Stimulated activated naive CD4-positive, alpha-beta T cell treated with Interleukin-2 at 50 U/mL for 16 hours (primary cell): ENCODE measurements around the gene GPR3.

Source experiments
- DNase-seq: peaks from one replicate; lab custom pipeline; 2025; lab: John Stamatoyannopoulos, UW

GPR3 gene

DNA sequence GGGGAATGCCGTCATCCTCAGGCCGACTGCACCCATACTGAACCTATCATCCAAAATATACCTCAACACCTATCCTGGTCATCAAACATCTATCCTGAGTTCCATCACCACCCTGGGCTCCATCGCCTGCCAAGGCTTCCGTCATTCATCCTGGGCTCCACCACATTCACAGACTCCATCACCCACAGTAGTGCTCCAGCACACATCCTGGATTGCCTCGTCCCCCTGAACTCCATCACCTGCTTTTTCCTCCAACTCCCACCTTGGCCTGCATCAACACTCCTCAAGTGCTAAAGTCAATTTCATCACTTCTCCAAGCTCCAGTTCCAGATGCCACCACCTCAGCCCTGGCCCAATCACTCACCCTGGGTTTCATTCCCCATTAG lies 33.5 kb upstream of the GPR3 start:
- no peak for DNase-seq

DNA sequence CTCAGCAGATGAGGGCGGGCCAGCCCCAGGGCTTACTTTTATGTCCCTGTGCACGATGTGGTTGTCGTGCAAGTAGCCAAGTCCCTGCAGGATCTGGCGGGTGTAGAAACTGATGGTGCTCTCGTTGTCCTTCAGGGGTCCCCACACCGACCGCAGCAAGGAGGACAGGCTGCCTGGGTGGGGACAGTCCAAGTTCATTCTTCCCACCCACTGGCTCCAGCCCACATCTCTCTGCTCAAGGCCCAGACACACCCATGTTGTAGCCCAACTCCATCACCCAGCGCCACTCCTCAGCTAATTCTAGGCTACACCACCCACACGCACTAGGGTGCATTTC lies 32.6 kb upstream of the GPR3 start:
- DNase-seq = peak; percentile 27

DNA sequence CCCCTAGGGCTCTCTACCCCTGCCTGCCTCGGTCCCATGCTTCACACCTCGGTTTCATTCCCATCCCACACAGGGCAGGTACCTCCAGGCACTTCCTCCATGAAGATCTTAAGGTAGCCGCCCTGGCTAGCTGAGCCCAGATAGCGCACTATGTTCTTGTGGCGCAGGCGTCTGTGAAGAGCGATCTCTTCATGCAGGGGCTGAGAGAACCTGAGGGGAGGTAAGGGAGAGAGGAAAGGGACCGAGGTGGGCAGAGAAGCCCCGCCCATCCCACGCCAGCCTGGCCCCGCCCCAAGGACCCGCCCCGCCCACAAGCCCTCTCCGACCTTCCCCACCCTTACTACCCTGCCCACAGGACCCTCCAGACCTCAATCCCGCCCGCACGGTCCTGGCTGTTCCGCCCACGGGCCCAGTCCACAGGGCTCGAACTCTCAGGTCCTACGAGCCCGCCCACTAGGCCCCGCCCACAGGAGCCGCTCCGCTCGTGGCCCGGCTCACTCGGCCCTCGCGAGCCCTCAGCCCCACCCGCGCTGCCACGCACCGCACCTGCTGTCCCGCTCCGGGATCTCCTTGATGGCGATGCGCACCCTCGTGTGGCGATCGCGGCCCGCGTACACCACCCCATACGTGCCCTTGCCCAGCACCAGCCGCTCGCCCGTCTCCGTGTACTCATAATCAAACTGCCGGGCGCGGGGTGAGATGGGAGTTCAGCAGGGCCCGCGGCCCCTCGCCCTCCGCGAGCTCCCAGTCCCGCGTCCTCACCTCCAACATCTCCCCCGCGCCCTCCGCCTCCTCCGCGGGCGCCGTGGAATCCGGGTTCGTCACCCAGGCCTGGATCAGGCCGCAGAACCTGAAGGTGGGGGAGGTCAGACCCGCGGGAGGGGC lies 32.0 kb upstream of the GPR3 start:
- peak; percentile 41 for DNase-seq

DNA sequence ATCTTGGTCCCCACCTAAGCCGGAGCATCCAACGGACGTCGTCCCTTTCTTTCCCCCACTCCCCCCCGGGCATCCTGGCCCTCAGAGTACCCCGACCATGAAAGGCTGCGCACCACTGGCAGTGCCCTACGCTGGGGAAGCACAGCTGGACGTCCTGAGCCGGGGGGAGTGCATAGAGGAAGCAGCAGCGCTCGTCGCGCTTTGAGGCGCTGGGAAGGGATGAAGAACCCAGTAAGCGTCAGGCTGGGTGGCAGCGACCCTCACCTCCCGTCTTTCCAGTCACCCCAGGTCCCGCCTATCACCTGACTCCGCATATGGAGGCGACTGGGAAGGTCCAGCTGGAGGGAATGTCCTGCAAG lies 31.4 kb upstream of the GPR3 start:
- no peak for DNase-seq

DNA sequence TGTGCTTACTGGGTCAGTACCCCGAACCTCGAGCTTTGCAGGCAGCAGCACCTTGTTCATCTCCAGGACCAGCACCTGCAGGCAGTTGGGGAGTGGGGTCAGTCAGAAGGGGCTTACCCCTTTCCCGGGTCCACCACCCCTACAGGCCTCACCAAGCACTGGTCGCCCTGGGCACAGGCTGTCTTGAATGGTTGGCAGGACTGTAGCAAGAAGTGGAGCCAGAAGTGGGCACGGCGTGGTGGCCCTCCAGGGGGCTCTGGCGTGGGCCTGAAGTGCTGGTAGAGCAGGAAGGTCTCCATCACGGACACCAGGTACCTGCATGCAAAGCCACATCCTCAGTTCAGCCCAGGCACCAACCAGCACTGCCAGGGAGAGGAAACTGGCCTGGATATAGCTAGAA lies 30.9 kb upstream of the GPR3 start:
- no peak for DNase-seq

DNA sequence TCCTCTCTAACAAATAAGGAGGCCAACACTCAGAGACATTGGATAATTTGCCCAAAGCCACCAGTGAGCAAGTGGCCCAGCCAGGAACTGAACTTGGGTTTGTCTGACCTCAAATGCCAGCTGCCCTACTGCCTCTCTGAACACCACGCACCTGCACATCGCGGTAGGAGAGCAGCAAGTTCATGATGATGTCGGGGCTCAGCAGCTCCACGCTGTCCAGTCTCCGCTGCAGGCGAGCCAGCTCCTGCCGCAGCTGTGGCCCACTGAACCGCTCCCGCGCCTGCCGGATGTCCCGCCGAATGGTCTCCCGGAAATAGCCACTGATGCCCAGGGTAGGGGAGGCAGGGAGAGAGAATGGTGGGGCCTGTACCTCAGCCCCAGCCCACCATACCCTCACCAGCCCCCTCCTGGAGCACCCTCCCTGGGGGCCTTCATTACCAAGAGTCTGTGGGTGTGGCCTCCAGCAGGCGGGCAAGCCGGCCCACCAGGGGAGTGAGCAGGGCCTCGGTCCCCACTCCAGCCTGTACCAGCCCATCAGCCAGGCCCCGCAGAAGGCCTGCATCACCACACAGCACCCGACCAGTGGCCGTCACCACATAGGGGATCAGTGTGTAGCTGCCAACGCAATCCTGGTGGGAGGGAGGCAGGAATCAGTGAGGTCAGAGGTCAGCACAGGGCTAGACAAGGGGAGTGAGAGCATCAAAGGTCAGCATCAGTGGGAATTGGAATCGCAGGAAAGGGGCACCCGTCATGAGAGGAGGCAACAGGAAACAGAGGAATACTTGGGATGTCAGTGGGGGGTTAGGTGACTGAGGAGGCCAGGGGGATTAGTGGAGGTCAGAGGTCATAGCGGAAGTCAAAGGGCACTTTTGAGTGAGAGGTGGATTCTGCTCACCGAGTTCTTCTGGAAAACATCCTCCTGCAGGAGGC lies 28.4 kb upstream of the GPR3 start:
- DNase-seq = no peak

DNA sequence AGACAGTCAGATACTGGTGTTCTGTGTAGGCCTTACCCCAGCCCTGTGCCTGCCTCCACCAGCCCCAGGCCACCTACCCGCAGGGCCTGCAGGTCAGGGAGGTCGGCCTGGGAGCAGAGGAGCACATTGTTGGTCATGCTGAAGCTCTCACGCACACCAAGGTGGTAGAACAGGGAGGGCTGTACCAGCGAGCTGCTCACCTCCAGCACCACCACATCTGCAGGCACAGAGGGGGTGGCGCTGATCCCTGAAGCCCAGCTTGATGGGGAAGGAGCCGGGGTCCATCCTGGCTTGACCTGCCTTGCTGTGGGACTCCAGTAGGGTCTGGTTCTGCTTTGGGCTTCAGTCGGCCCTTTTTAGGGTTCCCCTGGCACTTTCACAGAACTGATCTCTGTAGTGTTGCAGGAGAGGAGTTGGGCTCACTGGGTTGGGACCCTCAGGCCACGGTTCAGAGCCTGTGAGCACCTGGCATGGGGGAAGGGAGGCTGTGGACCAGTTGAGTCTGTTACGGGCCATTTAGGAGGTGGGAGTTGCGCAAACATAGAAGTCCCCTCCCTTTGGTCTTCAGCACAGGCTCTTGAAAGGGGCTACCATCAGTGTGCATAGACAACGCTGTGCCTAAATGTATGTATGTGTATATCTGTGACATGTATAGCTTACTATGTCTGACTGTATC lies 27.6 kb upstream of the GPR3 start:
- no peak for DNase-seq

DNA sequence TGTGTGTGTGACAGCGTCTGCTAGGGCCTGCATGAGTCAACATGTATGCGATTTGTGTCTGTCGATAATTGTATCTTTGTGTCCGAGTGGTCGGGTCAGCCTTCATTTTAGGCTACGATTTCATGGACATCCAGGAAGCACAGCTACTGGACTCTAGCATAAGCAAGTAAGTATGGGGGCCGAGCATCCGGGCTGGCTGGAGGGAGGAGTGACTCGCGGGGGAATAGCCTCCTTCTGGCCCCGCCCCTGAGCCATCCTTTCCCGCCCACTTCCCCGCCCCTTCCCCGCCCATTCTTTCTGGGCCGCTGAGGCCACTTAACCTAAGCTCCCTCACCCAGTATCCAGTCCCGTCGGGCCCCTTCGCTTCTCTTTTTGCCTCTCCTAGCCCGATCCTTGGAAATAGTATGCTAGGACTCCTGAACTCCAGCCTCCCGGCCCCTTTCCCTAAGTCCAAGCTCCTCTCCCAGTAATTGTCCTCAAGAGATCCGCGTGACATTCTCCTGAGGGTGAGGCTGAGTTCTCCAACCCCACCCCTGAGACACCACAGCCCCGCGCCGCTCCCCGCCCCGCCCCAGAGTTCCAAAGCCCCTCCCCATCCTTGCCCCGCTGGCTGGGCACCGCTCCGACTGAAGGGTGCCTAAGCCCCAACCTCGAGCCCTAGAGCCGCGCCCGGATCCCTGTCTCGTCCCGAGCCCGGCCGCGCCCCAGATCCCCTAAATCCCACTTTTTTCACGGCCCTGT lies 26.9 kb upstream of the GPR3 start:
- DNase-seq = peak; percentile 73

DNA sequence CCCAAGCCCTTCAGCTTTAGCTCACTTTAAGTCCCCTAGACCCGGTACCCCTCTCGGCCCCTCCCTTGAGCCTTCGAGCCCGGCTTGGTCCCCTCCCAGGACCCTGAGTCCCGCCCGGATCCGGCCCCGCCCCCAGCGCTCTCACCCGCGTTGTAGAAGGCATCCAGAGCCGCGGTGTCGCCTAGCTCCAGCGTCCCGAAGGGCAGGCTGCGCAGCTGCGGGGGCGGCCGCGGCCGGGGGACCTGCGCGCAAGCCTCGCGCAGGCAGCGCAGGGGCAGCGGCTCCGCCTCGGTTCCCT lies 26.4 kb upstream of the GPR3 start:
- DNase-seq = peak; percentile 68

DNA sequence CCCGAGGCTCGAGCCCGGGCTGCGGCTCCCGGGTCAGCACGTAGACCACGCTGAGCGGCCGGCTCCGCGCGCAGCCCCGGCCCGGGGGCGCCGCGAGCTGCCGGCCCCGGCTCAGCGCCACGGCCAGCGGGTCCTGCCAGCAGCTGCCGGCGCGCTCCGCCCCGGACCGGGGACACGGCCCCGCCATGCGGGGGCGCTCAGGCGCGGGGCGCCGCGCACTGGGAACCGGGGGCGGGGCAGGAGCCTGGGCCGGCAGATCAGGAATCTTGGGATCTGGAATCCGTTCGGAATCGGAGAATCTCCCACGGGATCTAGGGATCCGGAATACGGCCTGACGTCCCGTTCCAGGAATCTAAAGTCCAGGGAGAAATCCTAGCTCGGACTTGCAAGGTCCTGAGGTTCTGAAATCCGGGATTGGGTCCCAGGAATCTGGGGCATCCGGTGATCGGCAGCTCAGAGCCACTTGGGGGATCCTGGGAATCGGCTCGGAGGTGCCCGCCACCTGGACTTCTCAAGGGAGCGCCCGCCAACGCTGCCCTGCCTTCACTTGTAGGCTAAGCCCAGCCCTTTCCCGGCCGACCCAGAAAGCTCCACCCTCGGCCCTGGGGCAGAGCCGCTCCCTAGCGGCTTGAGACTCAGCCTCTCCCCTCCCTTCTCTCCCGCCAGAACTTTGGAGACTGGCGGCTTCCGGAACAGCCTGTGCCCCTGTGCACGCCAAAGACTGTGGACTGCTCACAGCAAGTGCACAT lies 25.8 kb upstream of the GPR3 start, which contains the start of gene MAP3K6:
Gene MAP3K6, minus strand, starts transcription at position 551 of the 749 bp plus-strand sequence. Its CDS starts 364 bp downstream, at position 187.
- DNase-seq = peak; percentile 29

DNA sequence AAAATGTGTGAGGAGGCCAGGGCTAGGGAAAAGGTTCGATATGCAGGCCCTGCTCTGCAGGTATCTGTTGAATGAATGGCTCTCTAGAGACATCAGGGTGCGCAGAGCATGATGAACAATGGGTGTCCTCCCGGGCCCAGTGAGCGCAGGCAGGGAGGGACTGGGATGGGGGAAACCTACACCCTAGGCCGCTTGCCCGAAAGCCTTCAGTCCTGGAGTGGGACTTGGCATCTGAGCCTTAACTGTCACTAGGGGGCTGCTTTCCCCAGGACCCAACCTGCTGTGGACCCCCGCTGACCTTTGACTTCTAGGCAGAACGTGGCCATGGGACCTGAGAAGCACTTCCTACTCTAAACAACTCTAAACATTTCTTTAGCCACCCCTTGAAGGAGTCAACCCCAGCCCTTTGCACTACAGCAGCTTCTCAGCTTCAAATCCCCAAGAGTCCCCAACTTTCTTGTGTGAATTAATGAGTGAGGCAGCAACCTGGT lies 25.2 kb upstream of the GPR3 start:
- no peak for DNase-seq

DNA sequence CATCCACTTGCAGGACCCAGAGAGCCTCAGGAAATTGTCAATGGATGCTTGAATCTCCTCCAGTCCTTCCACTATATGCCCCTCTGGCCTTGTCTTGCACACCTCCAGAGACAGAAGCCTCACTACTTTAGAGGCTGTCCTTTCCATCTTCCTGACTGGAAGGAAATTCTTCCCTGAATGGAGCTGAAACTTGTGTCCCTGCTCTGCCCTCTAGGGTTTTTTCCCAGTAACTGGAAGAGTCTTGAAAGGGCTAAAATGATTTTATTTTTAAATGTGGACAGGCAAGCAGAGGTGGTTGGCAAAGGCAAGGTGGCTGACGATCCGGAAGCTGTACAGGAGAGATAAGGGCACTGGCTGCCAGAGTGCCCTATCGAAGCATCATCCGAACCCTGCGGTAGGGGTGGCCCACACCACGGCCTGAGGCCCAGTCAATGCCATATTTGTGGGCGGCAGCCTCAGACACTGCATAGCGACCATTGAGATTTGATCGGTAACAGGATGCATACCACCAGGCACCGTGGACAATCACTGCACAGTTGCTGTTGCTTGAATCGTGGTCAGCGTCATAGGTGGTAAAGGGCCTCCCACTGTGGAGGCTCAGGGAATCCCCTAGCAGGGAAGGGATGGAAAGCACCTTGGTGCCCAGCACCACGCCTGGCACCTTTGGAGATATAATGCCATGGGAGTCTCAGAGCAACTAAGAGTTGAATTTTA lies 23.4 kb upstream of the GPR3 start:
- no peak for DNase-seq

DNA sequence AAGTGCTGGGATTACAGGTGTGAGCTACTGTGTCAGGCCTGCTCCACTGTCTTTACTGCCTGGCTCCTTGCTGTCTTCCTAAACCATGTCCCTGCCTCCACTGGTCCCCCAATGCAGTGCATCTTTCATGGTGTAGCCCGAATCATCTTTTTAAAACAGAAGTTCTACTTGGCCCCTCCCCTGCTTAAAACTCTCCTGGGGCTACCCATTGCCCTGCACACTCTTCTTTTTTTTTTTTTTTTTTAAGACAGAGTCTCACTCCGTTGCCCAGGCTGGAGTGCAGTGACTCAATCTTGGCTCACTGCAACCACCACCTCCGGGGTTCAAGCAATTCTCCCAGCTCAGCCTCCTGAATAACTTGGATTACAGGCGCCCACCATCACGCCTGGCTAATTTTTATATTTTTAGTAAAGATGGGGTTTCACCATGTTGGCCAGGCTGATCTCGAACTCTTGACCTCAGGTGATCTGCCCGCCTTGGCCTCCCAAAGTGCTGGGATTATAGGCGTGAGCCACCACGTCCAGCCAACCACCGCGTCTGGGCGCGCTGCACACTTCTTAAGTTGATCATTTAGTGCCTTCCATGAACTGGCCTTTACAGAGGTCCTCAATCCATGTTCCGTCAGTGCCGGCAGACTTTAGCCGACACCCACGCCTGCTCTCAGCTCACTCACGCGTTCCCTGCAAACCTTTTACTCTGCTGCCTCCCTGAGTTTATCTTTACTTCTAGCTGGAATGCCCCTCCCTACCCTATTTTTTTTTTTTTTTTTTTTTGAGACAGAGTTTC lies 20.2 kb upstream of the GPR3 start:
- no peak for DNase-seq

DNA sequence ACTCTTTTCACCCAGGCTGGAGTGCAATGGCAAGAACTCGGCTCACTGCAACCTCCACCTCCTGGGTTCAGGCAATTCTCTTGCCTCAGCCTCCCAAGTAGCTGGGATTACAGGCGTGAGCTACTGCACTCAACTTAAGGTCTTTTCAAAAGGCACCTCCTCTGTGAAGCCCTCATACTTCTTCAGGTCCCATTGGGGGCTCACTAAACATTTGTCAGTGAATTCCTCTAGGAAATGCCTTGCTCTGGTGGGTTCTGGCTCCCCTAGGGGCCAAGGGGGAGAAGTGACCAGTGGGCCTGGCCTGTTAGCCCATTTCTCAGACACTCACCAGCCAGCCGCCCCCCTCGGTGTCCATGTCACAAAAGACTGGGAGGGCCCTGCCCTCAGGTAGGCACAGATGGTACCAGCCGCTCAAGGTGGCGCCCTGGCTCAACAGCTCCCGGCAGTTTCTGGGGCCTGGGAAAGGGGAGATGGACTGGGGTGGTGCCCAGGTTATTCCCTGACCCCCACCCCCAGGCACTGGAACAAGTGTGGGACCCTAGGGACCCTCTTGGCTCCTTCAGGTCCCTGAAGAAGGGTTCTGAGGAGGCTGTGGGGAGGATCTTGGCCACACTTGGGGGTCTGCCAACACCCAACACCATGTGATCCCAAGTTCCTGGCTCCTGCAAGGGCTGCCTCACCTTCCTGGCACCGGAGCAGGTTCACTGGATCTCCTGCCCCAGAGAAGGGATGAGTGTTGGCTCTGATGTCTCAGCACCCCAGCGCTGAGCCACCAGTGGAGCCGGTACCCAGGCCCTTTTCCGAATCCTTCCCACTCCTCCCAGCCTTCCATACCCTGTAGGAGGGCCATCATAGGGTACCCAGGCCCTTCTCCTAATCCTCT lies 19.4 kb upstream of the GPR3 start:
- no peak for DNase-seq

DNA sequence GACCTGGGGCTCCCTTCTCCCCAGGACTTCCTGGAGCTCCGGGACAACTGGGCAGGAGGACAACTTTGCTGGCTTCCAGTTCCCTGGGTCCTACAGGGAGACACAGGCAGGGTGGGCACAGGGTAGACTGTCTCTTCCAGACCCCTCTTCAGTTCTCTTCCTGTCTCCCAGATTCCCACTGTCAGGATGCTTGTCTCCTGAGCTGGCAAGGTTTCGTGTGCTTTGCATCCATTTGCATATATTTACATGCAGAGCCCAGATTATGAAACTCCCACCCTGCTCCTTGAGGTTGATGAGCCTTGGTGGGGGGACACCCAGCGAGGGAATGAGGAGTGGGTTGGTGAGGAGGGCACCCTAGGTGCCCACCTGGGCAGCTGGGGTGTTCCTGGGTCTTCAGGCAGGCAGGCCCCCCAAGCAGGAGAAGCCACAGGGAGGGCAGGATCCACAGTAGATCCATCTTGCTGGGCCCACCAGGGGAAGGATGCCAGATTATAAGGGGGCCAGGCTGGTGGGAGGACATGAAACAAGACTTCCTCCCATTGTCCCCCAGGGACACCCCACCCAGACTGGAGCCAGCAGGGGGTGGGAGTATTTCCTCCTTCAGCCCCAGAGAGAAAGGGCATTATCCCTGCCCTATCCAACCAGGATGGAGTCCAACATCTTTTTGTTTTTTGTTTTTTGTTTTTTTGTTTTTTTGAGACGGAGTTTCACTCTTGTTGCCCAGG lies 17.9 kb upstream of the GPR3 start, which contains the start of gene FCN3:
Gene FCN3, minus strand, starts transcription at position 463 of the 725 bp plus-strand sequence. Its CDS starts 6 bp downstream, at position 457.
- no peak for DNase-seq

DNA sequence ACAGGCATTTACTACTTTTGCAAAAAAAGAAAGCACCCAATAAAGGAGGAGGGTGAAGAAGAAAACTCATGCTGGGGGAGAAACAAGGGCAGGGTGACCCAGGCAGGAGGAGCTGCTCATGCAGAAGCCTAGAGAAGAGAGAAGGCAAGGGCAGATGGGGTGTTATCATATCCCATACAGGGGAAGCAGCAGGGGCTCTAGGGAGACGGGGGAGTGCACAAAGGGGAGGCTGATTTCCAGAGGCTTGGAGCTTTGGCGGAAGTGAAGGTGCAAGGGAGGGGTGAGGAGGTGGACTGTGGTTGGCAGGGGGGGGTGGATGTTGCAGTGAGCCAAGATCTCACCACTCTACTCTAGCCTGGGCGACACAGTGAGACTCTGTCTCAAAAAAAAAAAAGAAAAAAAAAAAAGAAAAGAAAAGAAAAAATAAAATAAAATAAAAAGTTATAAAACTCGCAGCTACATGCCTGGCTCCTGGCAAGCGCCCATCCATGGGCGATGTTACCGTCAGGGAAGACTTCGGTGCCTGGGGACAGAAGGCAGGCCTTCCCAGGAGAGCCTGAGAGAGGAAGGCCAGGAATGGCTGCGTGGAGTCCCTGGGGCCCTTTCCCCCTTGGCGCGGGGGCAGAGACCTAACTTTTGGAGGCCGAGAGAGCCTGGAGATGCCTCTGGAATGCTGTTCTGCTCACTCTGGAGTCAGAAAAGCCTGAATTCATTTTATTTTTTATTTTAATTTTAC lies 14.5 kb upstream of the GPR3 start:
- no peak for DNase-seq

DNA sequence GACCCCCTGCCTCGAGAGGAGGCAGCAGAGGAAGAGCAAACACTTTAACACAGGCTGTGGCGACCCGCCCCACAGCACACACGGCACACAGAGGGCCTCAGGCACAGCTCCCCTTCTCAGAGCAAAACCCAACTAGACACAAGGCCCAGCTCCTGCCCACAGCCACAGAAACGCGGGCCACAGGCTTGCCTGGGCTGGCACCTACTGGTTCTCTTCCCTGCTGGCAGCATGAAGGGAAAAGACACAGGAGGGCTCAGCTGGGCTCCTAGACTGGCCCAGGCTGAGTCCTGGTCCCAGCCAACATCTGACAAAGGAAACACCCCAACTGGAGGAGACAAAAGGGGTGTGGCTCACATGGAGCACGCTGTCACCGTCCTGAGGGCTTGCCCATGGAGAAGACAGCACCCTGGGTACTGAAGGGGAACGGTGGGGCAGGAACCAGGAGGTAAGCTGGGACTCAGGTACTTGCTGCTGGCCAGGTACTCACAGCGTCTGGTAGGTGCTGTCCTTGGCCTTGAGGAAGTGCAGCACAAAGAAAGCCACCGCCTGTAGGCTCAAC lies 12.8 kb upstream of the GPR3 start:
- DNase-seq = no peak
